ENCODE measurements around the gene CDX1. TPM values are rescaled to one million over a fixed set of nuclear protein-coding genes. Genes with fewer than 3 reads are reported as not detected.
"Not testable (repeated sequence)": the region's sequence is repeated elsewhere in the genome, so short reads cannot be mapped to it uniquely, and the experiment has no call there.

Gene CDX1
- total and polyA plus RNA-seq, 2 experiments from 2014 or later, result 0.62 TPM; not detected in 1

GRCh38 chr5:150224483-150225027 is 58.0 kb downstream of the CDX1 start:
- H3K36me3 ChIP-seq, result no peaks in the 10 kb centered on the region
- H3K27me3 ChIP-seq, result no peaks in the 10 kb centered on the region
- no peaks in the 10 kb centered on the region for H3K4me1 ChIP-seq (ENCODE audit: low read depth)
- no peaks in the 10 kb centered on the region for H3K9me3 ChIP-seq (ENCODE audit: low read depth)
- no peak for DNase-seq (ENCODE audit: low read depth in 1 of 2, low spot score in 1 of 2)
- TF ChIP-seq, protein P1, sequence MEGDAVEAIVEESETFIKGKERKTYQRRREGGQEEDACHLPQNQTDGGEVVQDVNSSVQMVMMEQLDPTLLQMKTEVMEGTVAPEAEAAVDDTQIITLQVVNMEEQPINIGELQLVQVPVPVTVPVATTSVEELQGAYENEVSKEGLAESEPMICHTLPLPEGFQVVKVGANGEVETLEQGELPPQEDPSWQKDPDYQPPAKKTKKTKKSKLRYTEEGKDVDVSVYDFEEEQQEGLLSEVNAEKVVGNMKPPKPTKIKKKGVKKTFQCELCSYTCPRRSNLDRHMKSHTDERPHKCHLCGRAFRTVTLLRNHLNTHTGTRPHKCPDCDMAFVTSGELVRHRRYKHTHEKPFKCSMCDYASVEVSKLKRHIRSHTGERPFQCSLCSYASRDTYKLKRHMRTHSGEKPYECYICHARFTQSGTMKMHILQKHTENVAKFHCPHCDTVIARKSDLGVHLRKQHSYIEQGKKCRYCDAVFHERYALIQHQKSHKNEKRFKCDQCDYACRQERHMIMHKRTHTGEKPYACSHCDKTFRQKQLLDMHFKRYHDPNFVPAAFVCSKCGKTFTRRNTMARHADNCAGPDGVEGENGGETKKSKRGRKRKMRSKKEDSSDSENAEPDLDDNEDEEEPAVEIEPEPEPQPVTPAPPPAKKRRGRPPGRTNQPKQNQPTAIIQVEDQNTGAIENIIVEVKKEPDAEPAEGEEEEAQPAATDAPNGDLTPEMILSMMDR (IDR thresholded peaks at IDR 0.05; ENCODE audit: low read depth, low read length), result no peak
- H3K4me3 ChIP-seq, result no peak overlapping the region
- H3K27ac ChIP-seq, result no peak overlapping the region

GRCh38 chr5:150227036-150227435 is 60.5 kb downstream of the CDX1 start:
- H3K27me3 ChIP-seq, result no peaks in the 10 kb centered on the region
- no peaks in the 10 kb centered on the region for H3K9me3 ChIP-seq (ENCODE audit: low read depth)
- DNase-seq (ENCODE audit: low read depth in 1 of 2, low spot score in 1 of 2), result no peak
- peak overlapping the region; percentile 28 for H3K27ac ChIP-seq
- no peak overlapping the region for H3K4me3 ChIP-seq
- no peaks in the 10 kb centered on the region for H3K36me3 ChIP-seq
- TF ChIP-seq, protein P1 (IDR thresholded peaks at IDR 0.05; ENCODE audit: low read depth, low read length), result no peak
- no peaks in the 10 kb centered on the region for H3K4me1 ChIP-seq (ENCODE audit: low read depth)

DNA sequence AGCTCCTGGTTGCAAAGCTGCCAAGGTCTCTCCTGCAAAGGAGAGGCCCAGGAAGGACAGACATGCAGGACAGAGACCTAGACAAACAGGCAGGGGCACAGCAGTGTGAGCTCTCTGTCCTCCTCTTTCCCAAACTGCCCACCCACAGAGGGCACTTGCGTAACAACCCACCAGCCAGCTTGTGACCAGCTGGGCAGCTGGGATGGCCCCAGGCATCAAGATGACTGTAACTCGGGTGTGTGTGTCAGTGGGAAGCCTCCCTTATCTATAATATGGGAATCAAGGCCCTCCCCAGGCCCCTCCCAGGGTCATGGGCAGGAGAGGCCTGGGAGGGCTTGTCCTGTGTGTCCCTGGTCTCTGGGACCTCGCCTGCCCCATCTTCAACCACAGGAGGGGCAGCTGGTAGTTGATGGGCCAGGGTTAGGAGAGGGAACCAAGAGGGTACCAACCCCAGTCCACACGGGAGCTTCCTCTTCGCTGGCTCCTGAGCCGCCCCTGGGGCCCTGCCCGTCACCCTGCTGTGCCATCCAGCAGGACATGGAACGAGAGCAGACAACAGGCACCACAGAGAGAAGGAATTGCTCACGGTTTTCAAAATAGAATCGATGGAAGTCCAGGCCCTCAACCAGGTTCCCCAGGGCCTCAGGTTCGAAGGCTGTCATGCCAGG is 61.2 kb downstream of the CDX1 start:
- H3K27me3 ChIP-seq, result no peaks in the 10 kb centered on the region
- H3K9me3 ChIP-seq (ENCODE audit: low read depth), result no peaks in the 10 kb centered on the region
- no peaks in the 10 kb centered on the region for H3K36me3 ChIP-seq
- DNase-seq (ENCODE audit: low read depth in 1 of 2, low spot score in 1 of 2), result peak in 1 of 2 donors; percentile 36
- no peaks in the 10 kb centered on the region for H3K4me1 ChIP-seq (ENCODE audit: low read depth)
- peak overlapping the region; percentile 28 for H3K27ac ChIP-seq
- TF ChIP-seq, protein P1 (IDR thresholded peaks at IDR 0.05; ENCODE audit: low read depth, low read length), result no peak
- H3K4me3 ChIP-seq, result no peak overlapping the region

DNA sequence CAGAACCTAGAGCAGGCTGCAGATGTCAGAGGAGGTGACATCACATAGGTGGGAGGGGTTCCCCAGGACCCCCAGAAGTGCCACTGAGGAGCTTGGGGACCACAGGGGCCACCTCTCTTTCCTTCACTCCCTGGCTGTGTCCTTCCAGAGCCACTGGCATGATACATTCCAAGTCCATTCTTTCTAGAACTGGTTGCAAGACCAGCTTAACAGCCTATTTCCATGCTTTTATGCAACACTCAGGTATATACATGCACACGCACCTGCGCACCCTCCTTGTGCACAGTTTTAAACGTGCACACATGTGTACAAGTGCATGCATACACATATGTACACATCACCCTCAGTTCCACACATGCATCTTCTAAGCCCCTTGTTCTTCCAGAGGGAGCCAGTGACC is 63.0 kb downstream of the CDX1 start:
- no peak overlapping the region for H3K27ac ChIP-seq
- DNase-seq (ENCODE audit: low read depth in 1 of 2, low spot score in 1 of 2), result no peak
- H3K36me3 ChIP-seq, result no peaks in the 10 kb centered on the region
- H3K27me3 ChIP-seq, result no peaks in the 10 kb centered on the region
- H3K9me3 ChIP-seq (ENCODE audit: low read depth), result no peaks in the 10 kb centered on the region
- TF ChIP-seq, protein P1 (IDR thresholded peaks at IDR 0.05; ENCODE audit: low read depth, low read length), result no peak
- no peaks in the 10 kb centered on the region for H3K4me1 ChIP-seq (ENCODE audit: low read depth)
- no peak overlapping the region for H3K4me3 ChIP-seq

- H3K9me3 ChIP-seq (ENCODE audit: low read depth), result no peaks in the 10 kb centered on the region
- TF ChIP-seq, protein P1 (IDR thresholded peaks at IDR 0.05; ENCODE audit: low read depth, low read length), result no peak
- no peaks in the 10 kb centered on the region for H3K4me1 ChIP-seq (ENCODE audit: low read depth)
- no peak overlapping the region for H3K27ac ChIP-seq
- H3K27me3 ChIP-seq, result no peaks in the 10 kb centered on the region
- no peaks in the 10 kb centered on the region for H3K36me3 ChIP-seq
- no peak overlapping the region for H3K4me3 ChIP-seq
- DNase-seq (ENCODE audit: low read depth in 1 of 2, low spot score in 1 of 2), result no peak
Observed at GRCh38 chr5:150230842-150231241, 64.3 kb downstream of the CDX1 start.

DNA sequence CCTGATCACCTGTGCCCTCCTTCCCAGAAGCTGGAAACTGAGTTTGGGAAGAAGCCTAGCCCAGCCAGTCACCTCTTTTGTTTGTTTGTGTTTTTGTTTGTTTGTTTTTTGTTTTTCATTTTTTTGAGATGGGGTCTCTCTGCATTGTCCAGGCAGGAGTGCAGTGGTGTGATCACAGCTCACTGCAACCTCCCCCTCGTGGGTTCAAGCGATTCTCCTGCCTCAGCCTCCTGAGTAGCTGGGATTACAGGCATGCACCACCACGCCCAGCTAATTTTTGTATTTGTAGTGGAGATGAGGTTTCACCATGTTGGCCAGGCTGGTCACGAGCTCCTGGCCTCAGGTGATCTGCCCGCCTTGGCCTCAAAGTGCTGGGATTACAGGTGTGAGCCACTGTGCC is 67.1 kb downstream of the CDX1 start:
- H3K36me3 ChIP-seq; DNase-seq (ENCODE audit: low read depth in 1 of 2, low spot score in 1 of 2); H3K4me1 ChIP-seq (ENCODE audit: low read depth); H3K4me3 ChIP-seq; H3K9me3 ChIP-seq (ENCODE audit: low read depth); H3K27ac ChIP-seq; H3K27me3 ChIP-seq: not testable (repeated sequence)

All from cardiac muscle cell (in vitro differentiated cells and primary cell).